SU-DHL-6 (cell line): ENCODE data around the gene ATG10.
"Not testable (repeated sequence)": the region's sequence is repeated elsewhere in the genome, so short reads cannot be mapped to it uniquely, and the experiment has no call there.

Experiments
- H2AFZ ChIP-seq: fragments of 200-600 bp; sonication (generic); 2 replicates; pipeline ENCODE4 v1.6.1; 2014; ENCODE audit warnings: low read depth, mild to moderate bottlenecking, moderate library complexity, mixed read lengths, antibody characterized with exemption, low read length; ENCODE audit not compliant: severe bottlenecking
- H3F3A ChIP-seq: fragments of 200-600 bp; shearing (Covaris generic); 2 replicates; pipeline ENCODE4 v1.6.0; 2016; ENCODE audit warnings: antibody characterized with exemption, mild to moderate bottlenecking; ENCODE audit not compliant: insufficient read depth
- H3K27ac ChIP-seq: fragments of 200-600 bp; sonication (generic); 2 replicates; pipeline ENCODE4 v1.5.1; 2016; ENCODE audit warnings: low read depth, mild to moderate bottlenecking, low read length, moderate library complexity, mixed read lengths
- H3K27me3 ChIP-seq: fragments of 200-600 bp; sonication (generic), shearing (Covaris generic); 2 replicates; pipeline ENCODE4 v1.6.0; 2014; ENCODE audit warnings: mild to moderate bottlenecking, low read length
- H3K36me3 ChIP-seq: fragments of 200-600 bp; sonication (generic); 2 replicates; pipeline ENCODE4 v1.6.1; 2014; ENCODE audit warnings: mild to moderate bottlenecking, low read length, mixed read lengths
- H3K4me2 ChIP-seq: fragments of 300-600, 200-600 bp; shearing (Covaris generic), sonication (generic); 2 replicates; pipeline ENCODE4 v1.6.0; 2014; ENCODE audit warnings: low read length, low read depth, mild to moderate bottlenecking; ENCODE audit not compliant: poor library complexity, severe bottlenecking
- H3K4me3 ChIP-seq: fragments of 200-600 bp; sonication (generic); 2 replicates; pipeline ENCODE4 v1.5.1; 2014; ENCODE audit warnings: antibody characterized with exemption, low read length, mild to moderate bottlenecking, mixed read lengths; ENCODE audit not compliant: insufficient read depth, poor library complexity, severe bottlenecking
- H3K79me2 ChIP-seq: fragments of 200-600 bp; sonication (generic); 2 replicates; pipeline ENCODE4 v1.6.1; 2014; ENCODE audit warnings: mild to moderate bottlenecking, low read length, moderate library complexity; ENCODE audit not compliant: insufficient read depth
- H3K9ac ChIP-seq: fragments of 200-600 bp; sonication (generic); 2 replicates; pipeline ENCODE4 v1.7.0; 2014; ENCODE audit warnings: mild to moderate bottlenecking, low read length
- H3K9me2 ChIP-seq: fragments of 200-600 bp; sonication (generic); replicated peaks from 2 replicates; pipeline ENCODE4 v1.6.1; 2014; ENCODE audit warnings: low read length; ENCODE audit not compliant: insufficient read depth
- H3K9me3 ChIP-seq: fragments of 200-600 bp; sonication (generic); 2 replicates; pipeline ENCODE4 v1.6.1; 2014; ENCODE audit warnings: low read length, mixed read lengths; ENCODE audit not compliant: insufficient read depth
- H4K20me1 ChIP-seq: fragments of 200-600 bp; sonication (generic); 2 replicates; pipeline ENCODE4 v1.6.1; 2014; ENCODE audit warnings: low read depth, mild to moderate bottlenecking, antibody characterized with exemption, low read length, moderate library complexity, mixed read lengths
- CTCF ChIP-seq: fragments of 200-600 bp; sonication (generic); IDR thresholded peaks from one replicate; pipeline ENCODE4 v1.5.1; 2017; ENCODE audit warnings: antibody characterized with exemption, mild to moderate bottlenecking, low read length, moderate library complexity; ENCODE audit not compliant: insufficient read depth, poor library complexity, severe bottlenecking
- EZH2phosphoT487 ChIP-seq: fragments of 200-600 bp; sonication (generic), shearing (Covaris generic); conservative IDR thresholded peaks from 2 replicates; pipeline ENCODE4 v1.6.1; 2018; ENCODE audit warnings: mild to moderate bottlenecking, antibody characterized with exemption, low read length, moderate library complexity, mixed read lengths

The ATG10 gene

GRCh38 chr5:82031220-82032119, 59.6 kb downstream of the ATG10 start:
- Histone ChIP-seq H3F3A (no peaks in the 10 kb centered on the region), H3K9ac (no peak overlapping the region), H3K4me2 (no peak overlapping the region), H4K20me1 (no peaks in the 10 kb centered on the region), H3K9me2 (no peaks in the 10 kb centered on the region), H3K36me3 (no peaks in the 10 kb centered on the region), H3K27me3 (no peaks in the 10 kb centered on the region), H3K79me2 (no peaks in the 10 kb centered on the region), H2AFZ (no peak overlapping the region), H3K9me3 (no peaks in the 10 kb centered on the region), H3K4me3 (no peak overlapping the region), H3K27ac (no peak overlapping the region)
- TF ChIP-seq CTCF (no peak), EZH2phosphoT487 (no peak)

GRCh38 chr5:82042894-82043293, 71.1 kb downstream of the ATG10 start:
- H3K9ac ChIP-seq, H3K79me2 ChIP-seq, H3K27ac ChIP-seq, H3K9me3 ChIP-seq, H3F3A ChIP-seq, H3K36me3 ChIP-seq, H4K20me1 ChIP-seq, H2AFZ ChIP-seq, H3K4me2 ChIP-seq, H3K4me3 ChIP-seq, H3K27me3 ChIP-seq, H3K9me2 ChIP-seq: not testable (repeated sequence)

- Histone ChIP-seq H3K27ac (no peak overlapping the region), H3K79me2 (no peaks in the 10 kb centered on the region), H3K9me3 (peaks cover 7% of the 10 kb centered on the region; the same call in 1 of the 2 replicates), H3F3A (no peaks in the 10 kb centered on the region), H3K9me2 (no peaks in the 10 kb centered on the region), H2AFZ (no peak overlapping the region), H3K9ac (no peak overlapping the region), H3K4me3 (no peak overlapping the region), H3K27me3 (no peaks in the 10 kb centered on the region), H3K36me3 (no peaks in the 10 kb centered on the region), H3K4me2 (no peak overlapping the region), H4K20me1 (no peaks in the 10 kb centered on the region)
- no peak for TF ChIP-seq EZH2phosphoT487
- TF ChIP-seq CTCF: no peak
These were observed 72.2 kb downstream of the ATG10 start for GRCh38 chr5:82044010-82044409.

GRCh38 chr5:82045554-82046275, 73.9 kb downstream of the ATG10 start:
- Histone ChIP-seq H2AFZ (no peak overlapping the region), H4K20me1 (no peaks in the 10 kb centered on the region), H3K4me2 (no peak overlapping the region), H3K9me2 (no peaks in the 10 kb centered on the region), H3K27me3 (no peaks in the 10 kb centered on the region), H3K27ac (no peak overlapping the region), H3F3A (no peaks in the 10 kb centered on the region), H3K79me2 (no peaks in the 10 kb centered on the region), H3K9ac (no peak overlapping the region), H3K9me3 (peaks cover 7% of the 10 kb centered on the region; the same call in 1 of the 2 replicates), H3K4me3 (no peak overlapping the region), H3K36me3 (no peaks in the 10 kb centered on the region)
- TF ChIP-seq CTCF: no peak
- no peak for TF ChIP-seq EZH2phosphoT487
